ENCODE data around the gene CDK19.
"Not testable (repeated sequence)": the region's sequence is repeated elsewhere in the genome, so short reads cannot be mapped to it uniquely, and the experiment has no call there.

CDK19 gene

GRCh38 chr6:110755411-110755834 is 59.8 kb downstream of the CDK19 start:
- no peak for DNase-seq

GRCh38 chr6:110753936-110754668 is 61.2 kb downstream of the CDK19 start:
- not testable (repeated sequence) for DNase-seq

GRCh38 chr6:110748453-110748852 is 66.8 kb downstream of the CDK19 start:
- no peak for DNase-seq

- no peak for DNase-seq
Measured at GRCh38 chr6:110746680-110747079, 68.6 kb downstream of the CDK19 start.

GRCh38 chr6:110744991-110745390 is 70.3 kb downstream of the CDK19 start:
- DNase-seq: no peak

GRCh38 chr6:110742552-110742951 is 72.7 kb downstream of the CDK19 start:
- DNase-seq: not testable (repeated sequence)

GRCh38 chr6:110741517-110741916 is 73.8 kb downstream of the CDK19 start:
- DNase-seq: no peak

- no peak for DNase-seq
Measured at GRCh38 chr6:110738899-110739365, 76.3 kb downstream of the CDK19 start.

GRCh38 chr6:110735666-110736065 is 79.6 kb downstream of the CDK19 start:
- no peak for DNase-seq

GRCh38 chr6:110731898-110732297 is 83.4 kb downstream of the CDK19 start:
- no peak for DNase-seq

- DNase-seq: no peak
Measured at GRCh38 chr6:110731196-110731595, 84.1 kb downstream of the CDK19 start.

GRCh38 chr6:110728501-110728900 is 86.8 kb downstream of the CDK19 start:
- DNase-seq: no peak

GRCh38 chr6:110723017-110723416 is 92.3 kb downstream of the CDK19 start:
- no peak for DNase-seq

GRCh38 chr6:110720066-110720465 is 95.2 kb downstream of the CDK19 start:
- DNase-seq: no peak

GRCh38 chr6:110719601-110720000 is 95.7 kb downstream of the CDK19 start:
- DNase-seq: not testable (repeated sequence)

GRCh38 chr6:110714143-110714542 is 101.1 kb downstream of the CDK19 start:
- DNase-seq: no peak

GRCh38 chr6:110712238-110712637 is 103.0 kb downstream of the CDK19 start:
- no peak for DNase-seq

GRCh38 chr6:110710115-110710514 is 105.2 kb downstream of the CDK19 start:
- no peak for DNase-seq

- no peak for DNase-seq
Measured at GRCh38 chr6:110708295-110708950, 106.8 kb downstream of the CDK19 start.

- no peak for DNase-seq
Measured at GRCh38 chr6:110705543-110705942, 109.7 kb downstream of the CDK19 start.

GRCh38 chr6:110703906-110704594 is 111.2 kb downstream of the CDK19 start:
- no peak for DNase-seq

- DNase-seq: no peak
Measured at GRCh38 chr6:110703010-110703905, 112.0 kb downstream of the CDK19 start.

- DNase-seq: no peak
Measured at GRCh38 chr6:110699780-110700179, 115.5 kb downstream of the CDK19 start.
